K562 (cell line): Measurements from ENCODE around the gene TCF3. TPM values are rescaled to one million over a fixed set of nuclear protein-coding genes. Genes with fewer than 3 reads are reported as not detected.

ENCODE experiments used
- CBFA2T3 ChIP-seq: fragments of 450-650 bp; IDR thresholded peaks from 2 replicates; pipeline ENCODE4 v1.6.1; 2017
- CXXC5 ChIP-seq: fragments of 250-450 bp; sonication (Bioruptor Pico); IDR thresholded peaks from 2 replicates; pipeline ENCODE4 v1.8.0; 2022; ENCODE audit warnings: inconsistent platforms, mild to moderate bottlenecking, moderate library complexity
- ELK1 ChIP-seq: sonication (generic); formaldehyde crosslinking; IDR thresholded peaks from 2 replicates; pipeline ENCODE4 v1.8.1; 2022; ENCODE audit warnings: missing genetic modification reagents
- EP300 ChIP-seq: IDR thresholded peaks from 2 replicates; pipeline ENCODE4 v1.6.1; 2012; ENCODE audit warnings: low read length, improper control_type of control experiment
- GTF2B ChIP-seq: IDR thresholded peaks from 2 replicates; pipeline ENCODE4 v1.6.1; 2011; ENCODE audit not compliant: insufficient read length; ENCODE audit errors: extremely low read depth
- HCFC1 ChIP-seq: IDR thresholded peaks from 2 replicates; pipeline ENCODE4 v1.6.1; 2012; ENCODE audit warnings: low read depth, low read length, improper control_type of control experiment
- L3MBTL2 ChIP-seq: fragments of 450-650 bp; IDR thresholded peaks from 2 replicates; pipeline ENCODE4 v1.6.1; 2016; ENCODE audit warnings: mild to moderate bottlenecking, moderate library complexity
- MTA1 ChIP-seq: fragments of 450-650 bp; IDR thresholded peaks from 2 replicates; pipeline ENCODE4 v1.6.1; 2017; ENCODE audit warnings: borderline replicate concordance
- NCOA4 ChIP-seq: fragments of 450-650 bp; IDR thresholded peaks from 2 replicates; pipeline ENCODE4 v1.6.1; 2018; ENCODE audit warnings: mild to moderate bottlenecking; ENCODE audit not compliant: partially characterized antibody
- POLR3A ChIP-seq: IDR thresholded peaks from 2 replicates; pipeline ENCODE4 v1.6.1; 2011; ENCODE audit warnings: borderline replicate concordance, mild to moderate bottlenecking, moderate library complexity; ENCODE audit not compliant: insufficient read length, insufficient read depth; ENCODE audit errors: extremely low read depth
- RNF2 ChIP-seq: sonication (generic); IDR thresholded peaks from 2 replicates; pipeline ENCODE4 v1.6.1; 2016
- SMC3 ChIP-seq: conservative IDR thresholded peaks from 2 replicates; pipeline ENCODE4 v1.6.1; 2011; ENCODE audit warnings: low read depth, low read length, improper control_type of control experiment; ENCODE audit not compliant: insufficient read depth
- SREBF2 ChIP-seq: sonication (generic); formaldehyde crosslinking; IDR thresholded peaks from 2 replicates; pipeline ENCODE4 v1.4.0; 2020; ENCODE audit warnings: mild to moderate bottlenecking, missing genetic modification reagents
- STAG1 ChIP-seq: sonication (generic); formaldehyde crosslinking; IDR thresholded peaks from 2 replicates; pipeline ENCODE4 v1.5.0; 2020; ENCODE audit warnings: missing genetic modification reagents, borderline replicate concordance
- SUPT5H ChIP-seq: fragments of 450-650 bp; IDR thresholded peaks from 2 replicates; pipeline ENCODE4 v1.6.1; 2016
- UBTF ChIP-seq, 2 experiments: IDR thresholded peaks; 2 replicates each; pipeline ENCODE4 v1.6.1; 2012; ENCODE audit warnings: improper control_type of control experiment in 2 of 2, low read depth in 2 of 2, low read length in 2 of 2, borderline replicate concordance in 1 of 2
- XRCC3 ChIP-seq: fragments of 450-650 bp; IDR thresholded peaks from 2 replicates; pipeline ENCODE4 v1.6.1; 2017; ENCODE audit warnings: mild to moderate bottlenecking, moderate library complexity
- ZNF140 ChIP-seq: fragments of 250-450 bp; sonication (Bioruptor Pico); IDR thresholded peaks from 2 replicates; pipeline ENCODE4 v1.8.0; 2021; ENCODE audit warnings: moderate library complexity, mild to moderate bottlenecking, inconsistent platforms
- ZNF174 ChIP-seq: fragments of 250-450 bp; sonication (Bioruptor Pico); IDR thresholded peaks from 2 replicates; pipeline ENCODE4 v1.4.0; 2020; ENCODE audit warnings: mild to moderate bottlenecking
- ZNF639 ChIP-seq, 2 experiments: fragments of 200-800 bp in 1 of 2; sonication (Bioruptor generic) in 1 of 2; sonication (generic) in 1 of 2; formaldehyde crosslinking in 1 of 2; IDR thresholded peaks in 1 of 2; conservative IDR thresholded peaks in 1 of 2; 2 replicates each; pipeline versions ENCODE4 v1.5.0 to v1.6.1; 2016 to 2020; ENCODE audit warnings: missing compliant biosample characterization in 1 of 2, missing genetic modification characterization in 1 of 2, missing genetic modification reagents in 1 of 2
- polyA plus RNA-seq, 8 experiments: library from polyadenylated mRNA; depleted of rRNA in 4 of 8; stranded (reverse) in 5 of 8; unstranded in 3 of 8; fragments of >200 nt; fragmentation: Nextera tagmentation in 2 of 8; fragmentation: Illumina TruSeq in 1 of 8; extraction: Ambion mirVana in 2 of 8; extraction: Trizol in 1 of 8; gene quantifications; 2 replicates each; pipeline versions ENCODE4 v1.2.1 to v1.2.3, GENCODE V29; 2011 to 2014; ENCODE audit warnings: inconsistent platforms in 1 of 8, missing spikeins in 1 of 8
- total RNA-seq, 7 experiments: library from RNA; depleted of rRNA in 6 of 7; stranded (reverse); fragments of >200 nt in 6 of 7; fragmentation: Illumina TruSeq in 2 of 7; extraction: Trizol in 2 of 7; gene quantifications; 2 replicates each; pipeline versions ENCODE4 v1.2.1 to v1.2.3, GENCODE V29; 2011 to 2021; ENCODE audit warnings: low replicate concordance in 1 of 7

TCF3 gene
- total and polyA plus RNA-seq, 9 of the 15 experiments (the other 6 are each of a cell fraction or from before 2014, with no cell fraction given): 5.6 to 259 (median 84.0) TPM

GRCh38 chr19:1632462-1633268 lies 19.8 kb downstream of the TCF3 start (continued):
- 0 out of 4 replicates have a peak, but pooled peaks of 1 of the 2 experiments have one; percentile 47 for TF ChIP-seq UBTF (IDR thresholded peaks at IDR 0.05; ENCODE audit: borderline replicate concordance in 1 of 2, low read depth in 2 of 2, low read length in 2 of 2)
- TF ChIP-seq HCFC1: no peak
- TF ChIP-seq MTA1: no peak
- no peak for TF ChIP-seq POLR3A
- TF ChIP-seq NCOA4: no peak
- TF ChIP-seq CBFA2T3: peak; percentile 68
- no peak for TF ChIP-seq XRCC3
- no peak for TF ChIP-seq RNF2
- TF ChIP-seq SUPT5H: no peak
- no peak for TF ChIP-seq ELK1 (CRISPR knock-in tag)
- peak; percentile 40; the same call in 1 of the 2 replicates for TF ChIP-seq L3MBTL2
- TF ChIP-seq STAG1 (CRISPR knock-in tag): no peak
- no peak for TF ChIP-seq ZNF174 (CRISPR knock-in tag)
- TF ChIP-seq CXXC5 (CRISPR knock-in tag): no peak; the same call in 1 of the 2 replicates
- TF ChIP-seq ZNF140: no peak
- no peak for TF ChIP-seq SMC3
- TF ChIP-seq EP300: no peak; the same call in 1 of the 2 replicates
- no peak for TF ChIP-seq GTF2B
- no peak for TF ChIP-seq SREBF2 (CRISPR knock-in tag)
- TF ChIP-seq ZNF639 (CRISPR knock-in tag; conservative IDR thresholded peaks at IDR 0.05 in 1 of 2, IDR thresholded peaks at IDR 0.05 in 1 of 2): 0 out of 4 replicates have a peak, but pooled peaks of 1 of the 2 experiments have one; percentile 65
